ENCODE measurements around the gene FAM107B. TPM values are rescaled to one million over a fixed set of nuclear protein-coding genes. Genes with fewer than 3 reads are reported as not detected.

The FAM107B gene
- total and polyA plus RNA-seq, 2 of the 8 experiments (the other 6 are each of a cell fraction or from before 2014, with no cell fraction given) = 7.5 to 28.1 TPM

- peaks cover 0 to 6% of the 10 kb centered on the region in 2 experiments for H4K20me1 ChIP-seq (replicated peaks in 1 of 2; ENCODE audit: control insufficient read depth in 1 of 2, insufficient read depth in 2 of 2, low read length in 2 of 2)
- DNase-seq (ENCODE audit: low read depth in 1 of 2, low spot score in 2 of 2) (no peak), FAIRE-seq (no peak)
- H2BK120ac ChIP-seq (replicated peaks; ENCODE audit: low read depth, low read length) = no peak overlapping the region
- no peak overlapping the region for H3K56ac ChIP-seq (replicated peaks; ENCODE audit: insufficient read length, low read depth, low read length)
- 0 out of 2 replicates have a peak overlapping the region, but pooled peaks have one; percentile 29 for H2BK12ac ChIP-seq (ENCODE audit: low read depth, low read length)
- no peaks in the 10 kb centered on the region for H3K9me3 ChIP-seq (ENCODE audit: insufficient read depth in 2 of 2, low read depth in 1 of 2, low read length in 1 of 2)
- peaks cover 0 to 18% (median 10%) of the 10 kb centered on the region in 4 experiments; a peak in 6 of 7 replicates for H3K4me1 ChIP-seq (replicated peaks in 1 of 4; ENCODE audit: control insufficient read depth in 3 of 4, insufficient read depth in 4 of 4, low read length in 3 of 4)
- no peak overlapping the region for H2BK20ac ChIP-seq (ENCODE audit: low read length)
- H3K79me1 ChIP-seq (ENCODE audit: low read depth, low read length) = peaks cover 7% of the 10 kb centered on the region
- H2BK5ac ChIP-seq (ENCODE audit: low read depth, low read length) = no peak overlapping the region
- peaks cover 0 to 11% of the 10 kb centered on the region in 2 experiments; a peak in 2 of 4 replicates for H3K79me2 ChIP-seq (ENCODE audit: control insufficient read depth in 1 of 2, insufficient read depth in 2 of 2, low read length in 2 of 2)
- 0 out of 2 replicates have a peak overlapping the region, but pooled peaks have one; percentile 0 for H2AK5ac ChIP-seq (ENCODE audit: low read depth, low read length)
- H3K36me3 ChIP-seq (ENCODE audit: control insufficient read depth in 2 of 4, insufficient read depth in 4 of 4, low read length in 3 of 4) = no peaks in the 10 kb centered on the region
- H3K4me3 ChIP-seq (ENCODE audit: extremely low read depth in 1 of 4, insufficient read depth in 2 of 4, low read depth in 3 of 4, low read length in 4 of 4) = no peak overlapping the region
- no peak overlapping the region for H3K27ac ChIP-seq (ENCODE audit: low read depth, low read length)
- no peak overlapping the region for H3K14ac ChIP-seq (ENCODE audit: insufficient read length)
- H4K5ac ChIP-seq (ENCODE audit: insufficient read length, low read depth, low read length) = no peak overlapping the region
- H4K8ac ChIP-seq (ENCODE audit: extremely low read depth, insufficient read depth, low read length) = no peak overlapping the region
- H3K18ac ChIP-seq (ENCODE audit: extremely low read depth, low read length) = peak overlapping the region; percentile 13; the same call in 1 of the 2 replicates
- no peak overlapping the region for H2BK15ac ChIP-seq (ENCODE audit: low read length)
- H2AFZ ChIP-seq (ENCODE audit: low read length) = no peak overlapping the region
- H3K23ac ChIP-seq (ENCODE audit: insufficient read length) = no peak overlapping the region
- no peak overlapping the region for H3K4ac ChIP-seq (replicated peaks; ENCODE audit: insufficient read length, low read depth, low read length)
- 0 out of 4 replicates have a peak overlapping the region, but pooled peaks of 1 of the 2 experiments have one; percentile 10 for H3K4me2 ChIP-seq (ENCODE audit: insufficient read depth in 1 of 2, low read depth in 2 of 2, low read length in 2 of 2)
- CTCF ChIA-PET (ENCODE audit: partially characterized antibody) = interaction anchor here (0.6 to 11.3 kb wide), 5 partner anchors 8 to 283 kb away, joined by 3 to 112 read pairs (median 3); no protein-coding TSS in a partner anchor
- no peak overlapping the region for H4K91ac ChIP-seq (replicated peaks; ENCODE audit: insufficient read length, low read length)
- WGBS, 2 experiments (ENCODE audit: extremely low coverage in 1 of 2, insufficient coverage in 1 of 2, insufficient read length in 1 of 2, insufficient replicate concordance in 2 of 2, low coverage in 1 of 2, low lambda C conversion rate in 2 of 2, missing lambda C conversion rate in 1 of 2) = 78% methylated on average over 3 of the region's 3 CpGs; no CpG with 5 or more reads in 1 of the 2 experiments
- no peaks in the 10 kb centered on the region for H3K27me3 ChIP-seq (replicated peaks in 1 of 4; ENCODE audit: control insufficient read depth in 3 of 4, extremely low read depth in 1 of 4, insufficient read depth in 3 of 4, low read length in 3 of 4)
- H3K23me2 ChIP-seq (ENCODE audit: low read depth, low read length) = no peaks in the 10 kb centered on the region; the same call in 1 of the 2 replicates
- H3K9ac ChIP-seq (replicated peaks in 1 of 4; ENCODE audit: extremely low read depth in 1 of 4, low read depth in 3 of 4, low read length in 3 of 4) = no peak overlapping the region
- POLR2A ChIA-PET (ENCODE audit: partially characterized antibody) = no interaction called here
- TF ChIP-seq NANOG (IDR thresholded peaks at IDR 0.05; ENCODE audit: insufficient read depth, low read depth, low read length, poor library complexity, severe bottlenecking) (no peak), KDM1A (IDR thresholded peaks at IDR 0.05; ENCODE audit: borderline replicate concordance, low read length) (no peak)
Observed at GRCh38 chr10:14554091-14554490, 220.6 kb downstream of the FAM107B start.

Data from H1 (cell line).